Activated naive CD4-positive, alpha-beta T cell treated with anti-CD3 and anti-CD28 coated beads, Interleukin-2, amount 50 U/mL, for 72 hours (primary cell): Measurements from ENCODE around the gene NCOA7. TPM values are rescaled to one million over a fixed set of nuclear protein-coding genes. Genes with fewer than 3 reads are reported as not detected.

ENCODE experiments used
- ATAC-seq, 2 donors: fragments of 150-1000 bp; cut with Tn5 transposase; 2 replicates each; pipeline ENCODE4 v1.10.0; 2021; ENCODE audit warnings: mild to moderate bottlenecking in 2 of 2, moderate library complexity in 2 of 2
- DNase-seq, 2 donors: peaks; one replicate each; pipeline ENCODE4 v3.0.0; 2021 to 2022; ENCODE audit warnings: low spot score in 2 of 2
- H3K27ac Mint-ChIP-seq, 2 donors: one replicate each; pipeline ENCODE4 v1.8.0; 2022; ENCODE audit warnings: mild to moderate bottlenecking in 2 of 2, mixed read lengths in 2 of 2
- H3K36me3 Mint-ChIP-seq, 2 donors: one replicate each; pipeline ENCODE4 v1.8.0; 2022; ENCODE audit warnings: mixed read lengths in 2 of 2
- H3K9me3 Mint-ChIP-seq, 2 donors: one replicate each; pipeline ENCODE4 v1.8.0; 2022; ENCODE audit warnings: mixed read lengths in 2 of 2
- total RNA-seq, 2 donors: library from RNA; stranded (reverse); gene quantifications; one replicate each; pipeline ENCODE4 v1.2.3, GENCODE V29; 2022

NCOA7 gene
- total RNA-seq, 2 donors from 2014 or later, result 50.8 to 58.8 TPM

DNA sequence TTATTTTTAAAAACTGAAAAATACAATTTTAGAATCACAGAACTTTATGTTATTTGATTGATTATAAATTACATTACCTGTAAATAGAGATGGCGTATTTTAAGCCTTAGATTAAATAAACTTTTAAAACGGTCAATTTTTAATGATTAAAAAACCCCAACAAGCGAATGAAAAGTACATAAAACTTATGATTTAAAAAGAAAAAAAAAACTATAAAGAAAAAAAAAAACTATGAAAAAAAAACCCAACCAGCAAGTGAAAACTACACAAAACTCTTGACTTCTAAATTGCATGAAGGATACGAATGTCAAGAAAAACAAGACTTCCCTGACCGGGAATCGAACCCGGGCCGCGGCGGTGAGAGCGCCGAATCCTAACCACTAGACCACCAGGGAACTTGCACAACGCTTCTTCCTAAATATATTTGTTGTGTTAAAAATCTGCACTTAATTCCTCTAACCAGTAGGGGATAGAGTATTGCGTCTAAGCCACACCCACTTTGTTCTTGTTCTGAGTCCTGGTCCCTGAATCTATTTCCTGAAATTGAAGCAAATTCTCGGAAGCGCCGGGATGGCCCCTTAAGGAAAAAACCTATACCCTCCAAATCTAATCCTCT, 10.7 kb upstream of the NCOA7 start:
- H3K27ac Mint-ChIP-seq, result no peak overlapping the region
- H3K36me3 Mint-ChIP-seq, result peaks cover 0 to 4% of the 10 kb centered on the region in 2 donors
- peak; percentile 85 to 86 for ATAC-seq
- DNase-seq, result peak; percentile 86 to 87
- H3K9me3 Mint-ChIP-seq, result peaks cover 0 to 7% of the 10 kb centered on the region in 2 donors

GRCh38 chr6:125780540-125781313, 10.0 kb upstream of the NCOA7 start:
- ATAC-seq (peak; percentile 75 to 82), DNase-seq (peak; percentile 63 to 64)
- peaks cover 0 to 4% of the 10 kb centered on the region in 2 donors for H3K36me3 Mint-ChIP-seq
- peaks cover 0 to 7% of the 10 kb centered on the region in 2 donors for H3K9me3 Mint-ChIP-seq
- no peak overlapping the region for H3K27ac Mint-ChIP-seq

- Mint-ChIP-seq H3K27ac (no peak overlapping the region), H3K36me3 (peaks cover 0 to 4% of the 10 kb centered on the region in 2 donors), H3K9me3 (peaks cover 0 to 7% of the 10 kb centered on the region in 2 donors)
- DNase-seq, result no peak
- ATAC-seq, result peak; percentile 62 to 66
Measured at GRCh38 chr6:125781314-125781868, 9.4 kb upstream of the NCOA7 start.

DNA sequence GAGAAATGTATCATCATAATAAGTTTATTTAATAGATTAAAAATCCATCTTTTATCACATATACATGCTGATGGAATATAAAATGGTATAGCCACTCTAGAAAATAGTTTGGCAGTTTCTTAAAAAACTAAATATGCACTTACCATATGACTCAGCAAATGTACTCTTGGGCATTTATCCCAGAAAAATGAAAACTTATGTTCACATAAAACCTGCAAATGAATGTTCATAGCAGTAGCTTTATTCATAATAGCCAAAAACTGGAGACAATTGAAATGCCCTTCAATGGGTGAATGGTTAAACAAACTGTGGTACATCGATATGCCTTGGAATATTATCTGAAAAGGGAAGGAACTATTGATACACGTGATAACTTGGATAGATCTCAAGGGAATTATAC, 6.4 kb upstream of the NCOA7 start:
- H3K9me3 Mint-ChIP-seq, result no peaks in the 10 kb centered on the region
- no peak overlapping the region for H3K27ac Mint-ChIP-seq
- peaks cover 0 to 4% of the 10 kb centered on the region in 2 donors for H3K36me3 Mint-ChIP-seq
- DNase-seq, result no peak
- ATAC-seq, result no peak

DNA sequence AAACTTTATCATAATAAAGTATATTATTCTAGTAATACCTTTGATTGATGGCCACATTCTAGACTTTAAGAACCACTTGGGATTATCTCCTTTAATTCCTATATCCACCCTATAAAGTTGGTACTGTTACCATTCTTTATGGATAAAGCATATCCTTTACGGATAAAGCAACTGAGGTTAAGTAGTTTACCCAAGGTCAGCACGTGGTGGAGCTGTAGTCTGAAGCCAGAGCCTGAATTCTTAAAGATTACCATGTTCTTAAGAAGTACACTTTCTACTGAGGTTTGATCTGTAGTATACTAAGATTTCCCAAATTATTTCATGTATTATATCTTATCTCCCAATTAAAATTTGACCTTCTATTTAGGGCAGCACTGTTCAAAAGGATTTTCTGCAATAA, 3.0 kb upstream of the NCOA7 start:
- H3K27ac Mint-ChIP-seq, result no peak overlapping the region
- DNase-seq, result no peak
- H3K36me3 Mint-ChIP-seq, result peaks cover 0 to 10% of the 10 kb centered on the region in 2 donors

GRCh38 chr6:125789167-125789566, 1.6 kb upstream of the NCOA7 start:
- ATAC-seq, result no peak
- H3K27ac Mint-ChIP-seq, result peak overlapping the region; percentile 97 to 98
- H3K9me3 Mint-ChIP-seq, result no peaks in the 10 kb centered on the region
- no peak for DNase-seq
- H3K36me3 Mint-ChIP-seq, result peaks cover 0 to 10% of the 10 kb centered on the region in 2 donors

More for the DNA sequence above, 3.0 kb upstream of the NCOA7 start:
- H3K9me3 Mint-ChIP-seq, result no peaks in the 10 kb centered on the region
- ATAC-seq, result no peak

GRCh38 chr6:125789576-125790357, 993 bp upstream of the NCOA7 start:
- peak; percentile 54 to 59 for DNase-seq
- peaks cover 0 to 6% of the 10 kb centered on the region in 2 donors for H3K36me3 Mint-ChIP-seq
- peak; percentile 29 to 33 for ATAC-seq
- H3K27ac Mint-ChIP-seq, result peak overlapping the region; percentile 97 to 98
- H3K9me3 Mint-ChIP-seq, result no peaks in the 10 kb centered on the region

DNA sequence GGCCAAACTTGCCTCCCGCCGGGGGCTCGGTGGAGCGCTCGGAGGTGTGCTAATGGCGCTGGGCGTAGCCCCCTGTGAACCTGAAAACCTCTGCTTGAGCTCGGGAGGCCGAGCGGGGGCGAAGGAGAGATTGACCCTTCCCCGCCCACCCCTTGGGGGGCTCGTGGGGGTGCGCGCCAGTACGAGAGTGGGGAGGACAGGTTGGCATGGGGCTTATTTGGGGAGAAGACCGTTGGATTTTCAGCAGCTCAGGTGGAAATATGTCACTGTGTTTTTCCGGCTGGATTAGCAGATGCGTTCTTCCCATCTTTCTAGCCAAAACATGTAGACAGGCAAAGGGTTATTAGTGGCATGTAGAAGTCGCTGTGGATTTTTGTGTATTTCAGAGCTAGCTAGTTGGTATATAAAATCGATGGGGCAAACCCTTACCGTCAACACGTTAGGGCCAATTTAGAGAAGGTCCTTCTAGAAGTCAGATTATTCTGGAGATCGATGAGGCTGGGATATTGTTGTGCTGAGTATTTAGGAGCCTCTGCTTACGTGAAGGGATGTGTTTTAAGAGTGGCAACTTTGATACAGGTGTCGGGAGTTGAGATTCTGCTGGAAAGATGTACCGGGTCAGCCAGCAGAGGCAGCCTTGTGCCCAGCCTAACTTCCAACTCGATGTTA, 525 bp downstream of the NCOA7 start:
- Mint-ChIP-seq H3K27ac (peak overlapping the region; percentile 65 to 97), H3K36me3 (peaks cover 0 to 6% of the 10 kb centered on the region in 2 donors), H3K9me3 (no peaks in the 10 kb centered on the region)
- peak in 1 of 2 donors; percentile 32 for DNase-seq
- ATAC-seq, result peak; percentile 19 to 21

DNA sequence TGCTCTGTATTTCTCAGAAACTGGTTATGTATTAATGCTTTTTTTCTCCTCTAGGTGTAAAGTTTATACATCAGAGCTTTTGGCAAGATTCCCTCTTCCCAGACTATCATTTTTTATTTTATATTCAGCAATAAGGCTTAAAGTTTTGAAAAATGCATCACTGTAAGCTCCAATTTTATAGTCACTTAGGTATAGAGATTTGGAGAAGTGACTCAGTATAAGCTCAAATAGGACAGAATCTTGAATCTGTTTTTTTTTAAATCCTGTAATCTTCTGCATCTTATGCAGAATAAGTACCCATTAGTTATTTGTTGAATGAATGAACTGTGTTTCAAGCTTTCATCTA, 1.0 kb downstream of the NCOA7 start:
- Mint-ChIP-seq H3K9me3 (no peaks in the 10 kb centered on the region), H3K36me3 (peaks cover 0 to 6% of the 10 kb centered on the region in 2 donors), H3K27ac (peak overlapping the region; percentile 65 to 97)
- DNase-seq (no peak), ATAC-seq (no peak)

DNA sequence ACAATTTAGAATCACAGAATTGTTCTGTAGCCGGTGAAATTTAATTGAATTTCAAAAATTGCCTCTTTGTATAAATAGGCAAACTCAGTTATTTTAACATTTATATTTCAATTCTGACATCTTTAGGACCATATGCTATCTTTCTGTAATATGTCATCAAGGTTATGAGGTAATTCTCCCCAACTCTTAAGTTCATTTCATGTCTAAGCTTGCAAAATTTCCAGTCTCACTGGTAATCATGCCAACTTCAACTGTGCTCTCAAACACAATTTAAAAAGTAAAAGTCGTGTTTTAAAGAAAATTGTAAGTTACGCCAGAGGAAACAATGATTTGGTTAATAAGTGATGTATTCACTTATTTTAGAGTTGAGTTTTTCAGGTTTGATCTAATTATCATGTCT, 1.4 kb downstream of the NCOA7 start:
- DNase-seq (no peak), ATAC-seq (no peak)
- peak overlapping the region in 1 of 2 donors; percentile 97 for H3K27ac Mint-ChIP-seq

GRCh38 chr6:125792680-125793079, 1.9 kb downstream of the NCOA7 start:
- no peak for DNase-seq
- Mint-ChIP-seq H3K27ac (no peak overlapping the region), H3K9me3 (no peaks in the 10 kb centered on the region), H3K36me3 (peaks cover 0 to 6% of the 10 kb centered on the region in 2 donors)
- ATAC-seq, result no peak

More for the DNA sequence above, 1.4 kb downstream of the NCOA7 start:
- Mint-ChIP-seq H3K9me3 (no peaks in the 10 kb centered on the region), H3K36me3 (peaks cover 0 to 6% of the 10 kb centered on the region in 2 donors)

DNA sequence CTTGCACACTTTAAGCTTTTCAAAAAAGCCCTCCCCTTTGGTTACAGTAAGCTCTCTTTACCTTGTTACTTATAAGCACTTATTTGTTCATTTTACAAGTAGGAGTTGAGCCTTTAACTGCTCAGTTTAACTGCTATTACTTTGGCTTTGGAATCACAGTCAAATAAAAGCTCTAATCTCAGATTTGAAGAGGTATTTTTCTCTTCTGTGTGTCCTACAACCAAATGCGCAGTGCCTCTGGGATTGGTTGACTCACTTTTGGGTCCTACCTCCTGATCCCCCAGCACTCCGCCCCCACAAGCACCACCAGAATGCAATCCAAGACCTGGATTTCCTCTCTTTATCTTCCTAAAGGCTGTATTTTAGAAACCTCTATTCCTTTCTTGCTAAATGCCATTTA, 2.5 kb downstream of the NCOA7 start:
- DNase-seq (no peak), ATAC-seq (no peak)
- Mint-ChIP-seq H3K36me3 (peaks cover 0 to 6% of the 10 kb centered on the region in 2 donors), H3K27ac (peak overlapping the region; percentile 76 to 81), H3K9me3 (no peaks in the 10 kb centered on the region)

- Mint-ChIP-seq H3K27ac (peak overlapping the region; percentile 76 to 81), H3K36me3 (peaks cover 0 to 6% of the 10 kb centered on the region in 2 donors), H3K9me3 (no peaks in the 10 kb centered on the region)
- no peak for ATAC-seq
- no peak for DNase-seq
Measured at GRCh38 chr6:125793863-125794262, 3.1 kb downstream of the NCOA7 start.

GRCh38 chr6:125794342-125795137, 3.8 kb downstream of the NCOA7 start:
- Mint-ChIP-seq H3K27ac (no peak overlapping the region), H3K9me3 (no peaks in the 10 kb centered on the region), H3K36me3 (peaks cover 0 to 6% of the 10 kb centered on the region in 2 donors)
- ATAC-seq (no peak), DNase-seq (no peak)

GRCh38 chr6:125795301-125795700, 4.5 kb downstream of the NCOA7 start:
- ATAC-seq, result no peak
- DNase-seq, result no peak
- H3K27ac Mint-ChIP-seq, result no peak overlapping the region
- H3K36me3 Mint-ChIP-seq, result no peaks in the 10 kb centered on the region
- no peaks in the 10 kb centered on the region for H3K9me3 Mint-ChIP-seq
